HFF-Myc (cell line): ENCODE results near the gene ACOT12.

Experiments used
- DNase-seq: peaks from one replicate; pipeline ENCODE4 v3.0.0-alpha.2; 2011; ENCODE audit warnings: low read depth; ENCODE audit errors: extremely low read depth
- H3K4me3 ChIP-seq: replicated peaks from 2 replicates; pipeline ENCODE4 v1.5.1; 2011; ENCODE audit warnings: low read depth, mild to moderate bottlenecking, control low read depth, low read length
- CTCF ChIP-seq: IDR thresholded peaks from 2 replicates; pipeline ENCODE4 v1.5.1; 2012; ENCODE audit warnings: mild to moderate bottlenecking, low read depth, low read length, control low read depth; ENCODE audit errors: missing control alignments

ACOT12 gene

DNA sequence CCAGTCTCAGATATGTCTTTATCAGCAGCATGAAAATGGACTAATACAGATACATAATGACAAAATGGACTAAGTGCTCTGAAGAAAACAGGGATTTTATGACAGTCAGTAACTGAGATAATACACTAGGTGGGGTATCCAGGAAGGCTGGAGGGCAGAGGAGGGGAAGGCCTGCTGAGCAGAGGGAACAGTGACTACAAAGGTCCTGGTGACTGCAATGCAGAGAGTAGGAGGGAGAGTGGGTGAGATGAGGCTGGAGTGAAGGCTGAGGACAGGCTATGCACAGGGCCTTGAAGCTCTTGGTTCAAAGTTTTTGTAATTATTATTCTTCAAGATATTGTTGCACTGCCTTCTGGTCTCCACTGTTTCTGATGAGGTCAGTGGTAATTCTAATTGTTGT is 4.9 kb downstream of the ACOT12 start:
- TF ChIP-seq CTCF, result no peak
- no peak overlapping the region for H3K4me3 ChIP-seq
- no peak for DNase-seq

- H3K4me3 ChIP-seq, result no peak overlapping the region
- no peak for DNase-seq
- TF ChIP-seq CTCF, result no peak
Measured at GRCh38 chr5:81388169-81388568, 5.8 kb downstream of the ACOT12 start.

- H3K4me3 ChIP-seq, result no peak overlapping the region
- DNase-seq, result no peak
- no peak for TF ChIP-seq CTCF
Measured at GRCh38 chr5:81383867-81384266, 10.1 kb downstream of the ACOT12 start.

GRCh38 chr5:81371354-81371876 is 22.5 kb downstream of the ACOT12 start:
- no peak for TF ChIP-seq CTCF
- no peak overlapping the region for H3K4me3 ChIP-seq
- DNase-seq, result no peak

- no peak overlapping the region for H3K4me3 ChIP-seq
- DNase-seq, result no peak
- no peak for TF ChIP-seq CTCF
Measured at GRCh38 chr5:81370912-81371311, 23.0 kb downstream of the ACOT12 start.

- DNase-seq, result no peak
- H3K4me3 ChIP-seq, result no peak overlapping the region
- TF ChIP-seq CTCF, result no peak
Measured at GRCh38 chr5:81365541-81365940, 28.4 kb downstream of the ACOT12 start.
